SHP77 (cell line): Measurements from ENCODE around the gene NKD1.

Experiments used
- DNase-seq, 2 experiments: peaks; one replicate each; lab custom pipeline; 2025; lab: John Stamatoyannopoulos, UW

The NKD1 gene

GRCh38 chr16:50673496-50674275 is 125.5 kb downstream of the NKD1 start:
- no peak for DNase-seq

GRCh38 chr16:50674831-50675230 is 126.6 kb downstream of the NKD1 start:
- no peak for DNase-seq

GRCh38 chr16:50675686-50676610 is 127.8 kb downstream of the NKD1 start:
- no peak for DNase-seq

GRCh38 chr16:50676684-50677225 is 128.6 kb downstream of the NKD1 start:
- no peak for DNase-seq

GRCh38 chr16:50677351-50677750 is 129.2 kb downstream of the NKD1 start:
- no peak for DNase-seq

- DNase-seq, result no peak
These were observed 130.3 kb downstream of the NKD1 start for GRCh38 chr16:50678531-50678930.

GRCh38 chr16:50679266-50679665 is 131.1 kb downstream of the NKD1 start:
- DNase-seq, result no peak

GRCh38 chr16:50679676-50680555 is 131.7 kb downstream of the NKD1 start:
- DNase-seq, result no peak

- DNase-seq, result no peak
These were observed 132.3 kb downstream of the NKD1 start for GRCh38 chr16:50680556-50680893.

GRCh38 chr16:50681021-50681885 is 133.1 kb downstream of the NKD1 start, which contains the start of gene SNX20:
Gene SNX20 (minus strand): TSS chr16:50681312. CDS start chr16:50677526, 3,786 bp downstream.
- DNase-seq, result no peak

- no peak for DNase-seq
These were observed 135.6 kb downstream of the NKD1 start for GRCh38 chr16:50683689-50684374.

GRCh38 chr16:50684823-50685461 is 136.7 kb downstream of the NKD1 start:
- no peak for DNase-seq

GRCh38 chr16:50685462-50686063 is 137.4 kb downstream of the NKD1 start:
- no peak for DNase-seq

GRCh38 chr16:50688083-50688482 is 139.9 kb downstream of the NKD1 start:
- DNase-seq, result no peak

- DNase-seq, result no peak
These were observed 140.7 kb downstream of the NKD1 start for GRCh38 chr16:50688867-50689266.

GRCh38 chr16:50690177-50690576 is 142.0 kb downstream of the NKD1 start:
- DNase-seq, result no peak

- DNase-seq, result no peak
These were observed 144.4 kb downstream of the NKD1 start for GRCh38 chr16:50692644-50692998.

- DNase-seq, result no peak
These were observed 145.0 kb downstream of the NKD1 start, which contains the start of gene NOD2 for GRCh38 chr16:50692999-50693781. Gene NOD2 (plus strand): TSS chr16:50693606. CDS start chr16:50699496, 5,890 bp downstream.
